Amygdala (tissue), 56 donors: ENCODE results near the gene FBN2.
A peak's percentile ranks its signal among the peaks of the same experiment; 100 is the strongest.

Experiments used
- DNase-seq, 56 donors: peaks; one replicate each; lab custom pipeline; 2025; lab: John Stamatoyannopoulos, UW

Gene FBN2

DNA sequence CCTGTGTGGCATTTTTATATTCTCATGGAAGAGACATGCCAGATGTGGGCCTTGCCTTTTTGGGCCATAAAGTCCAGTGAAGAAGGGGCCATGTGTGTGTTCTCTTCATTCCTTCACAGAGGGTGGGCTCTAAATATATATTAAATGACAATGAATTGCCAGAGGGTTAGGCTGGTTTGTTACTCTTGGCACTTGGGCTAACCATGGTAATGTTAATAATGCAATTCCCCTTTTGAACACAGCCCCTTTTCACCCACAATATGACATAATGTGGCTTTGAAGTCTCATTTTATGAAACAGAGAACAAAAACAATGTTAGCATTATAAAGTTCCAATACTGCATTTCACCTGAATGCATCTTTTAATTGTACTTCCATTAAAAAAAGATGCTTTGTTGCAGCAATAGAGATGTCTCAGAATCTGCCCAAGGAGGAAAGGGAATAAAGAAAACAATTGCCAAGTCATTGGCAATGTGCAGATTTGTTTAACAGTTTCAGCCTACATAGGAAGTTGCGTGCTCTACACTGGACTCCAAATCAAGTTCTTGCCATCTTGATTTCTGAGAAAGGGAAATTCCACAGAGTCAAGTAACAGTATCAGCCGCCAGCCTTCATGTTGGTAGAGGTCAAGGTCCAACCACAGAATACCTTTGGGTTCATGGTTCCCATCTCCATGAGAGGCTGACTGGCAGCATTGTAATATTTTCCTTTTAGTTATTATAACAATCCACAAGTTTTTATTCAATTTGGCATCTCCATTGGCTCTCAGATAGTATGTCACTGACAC lies 312.6 kb downstream of the FBN2 start:
- DNase-seq: no peak

DNA sequence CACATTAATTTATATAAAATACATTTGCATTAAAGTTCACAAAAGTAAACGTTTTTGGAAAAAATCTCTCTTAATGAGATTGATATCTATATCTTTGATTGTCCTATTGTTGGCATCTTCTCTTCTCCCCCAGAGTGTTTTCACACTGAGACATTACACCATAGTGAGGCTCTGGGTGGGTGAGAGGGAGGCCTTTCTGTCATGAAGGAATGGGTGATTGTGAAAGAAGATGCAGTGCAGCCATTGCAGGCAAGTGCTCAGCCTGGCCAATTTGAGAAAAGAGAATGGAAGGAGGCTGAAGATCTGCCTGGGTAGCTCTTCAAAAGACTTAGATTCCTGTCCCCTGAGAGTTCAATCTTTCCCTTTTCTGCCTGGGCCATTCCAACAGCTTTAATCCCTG lies 313.7 kb downstream of the FBN2 start:
- DNase-seq: no peak

DNA sequence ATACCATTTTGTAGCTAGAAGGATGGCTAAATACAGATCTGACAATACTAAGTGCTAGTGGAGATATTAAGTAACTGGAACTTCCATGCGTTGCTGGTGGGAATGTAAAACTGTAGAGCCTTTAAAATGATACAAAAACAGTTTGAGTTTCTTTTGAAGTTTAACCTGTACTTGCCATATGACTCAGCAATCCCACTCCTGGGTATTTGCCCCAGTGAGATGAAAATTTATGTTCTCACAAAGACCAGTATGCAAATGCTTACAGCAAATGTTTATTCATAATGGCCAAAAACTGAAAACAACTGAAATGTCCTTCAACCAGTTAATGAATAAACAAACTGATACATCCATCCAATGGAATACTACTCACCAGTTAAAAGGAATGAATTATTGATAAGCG lies 317.2 kb downstream of the FBN2 start:
- no peak for DNase-seq

DNA sequence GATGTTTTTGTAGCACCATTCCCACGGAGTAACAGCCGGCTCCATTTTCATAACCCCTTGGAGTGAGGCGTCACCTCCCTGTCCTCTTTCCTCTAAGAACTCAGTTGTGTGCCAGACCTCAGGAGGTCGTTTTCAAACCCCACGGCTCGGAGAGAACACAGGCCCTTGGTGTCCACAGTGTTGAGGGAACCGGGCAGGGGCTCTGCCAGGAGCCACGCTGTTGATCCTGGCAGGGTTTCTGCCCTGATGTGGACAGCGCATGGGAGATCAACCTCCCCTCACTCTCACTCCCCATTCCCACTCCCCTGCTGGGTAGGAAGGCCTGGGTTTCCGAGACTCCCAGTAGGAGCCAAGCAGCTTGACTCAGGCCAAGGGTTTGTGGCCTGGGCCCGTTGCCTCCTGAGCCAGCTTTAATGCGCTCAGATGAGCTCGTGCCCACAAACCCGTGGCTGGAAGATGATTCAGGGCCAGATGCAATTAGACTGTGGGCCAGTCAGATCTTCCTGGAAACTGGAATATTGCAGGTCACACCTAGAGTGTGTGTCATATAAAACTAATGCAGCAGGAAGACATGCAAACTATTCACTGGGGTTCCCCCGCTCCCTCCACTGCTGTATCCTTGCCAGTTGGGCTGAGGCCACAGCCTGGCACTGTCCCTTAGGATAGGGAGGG lies 321.0 kb downstream of the FBN2 start:
- peak in 26 of 56 donors; percentile 5 to 78 (median 16) for DNase-seq

DNA sequence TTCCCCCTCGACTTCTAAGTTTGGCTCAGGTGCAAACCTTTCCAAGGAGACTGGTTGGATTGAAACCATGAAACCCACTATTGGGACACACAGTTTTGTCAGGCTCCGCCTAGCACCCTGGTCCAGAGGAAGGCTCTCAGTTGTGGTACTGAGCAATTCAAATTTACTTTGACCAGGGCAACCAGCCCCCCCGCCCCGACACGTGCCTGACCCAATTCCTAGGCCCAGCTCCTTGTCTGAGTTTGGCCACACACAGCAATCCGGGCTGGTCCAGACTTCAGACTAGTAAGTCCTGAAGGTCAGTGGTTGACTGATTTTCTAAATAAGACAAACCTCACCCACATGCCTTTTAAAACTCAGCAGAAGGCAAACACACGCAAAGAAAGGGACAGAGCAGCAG lies 321.8 kb downstream of the FBN2 start:
- peak in 1 of 56 donors; percentile 6 for DNase-seq

DNA sequence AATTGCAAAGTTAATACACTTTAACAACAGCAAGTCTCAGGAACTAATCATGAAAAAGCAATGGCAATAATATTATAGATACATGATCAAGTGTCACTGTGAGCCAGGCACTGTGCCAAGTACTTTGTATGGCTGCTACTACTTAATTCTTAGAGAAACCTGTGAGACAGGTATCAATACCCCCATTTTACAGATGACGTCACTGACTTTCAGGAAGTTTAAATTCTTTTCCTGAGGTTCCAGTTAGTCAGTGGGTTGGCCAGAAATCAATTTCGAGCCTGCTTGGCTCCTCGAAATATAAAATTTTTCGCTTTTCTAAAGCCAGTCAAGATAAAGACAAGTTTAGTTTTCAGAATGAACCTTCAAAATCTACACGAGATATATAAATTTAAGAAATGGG lies 324.2 kb downstream of the FBN2 start:
- DNase-seq: no peak

DNA sequence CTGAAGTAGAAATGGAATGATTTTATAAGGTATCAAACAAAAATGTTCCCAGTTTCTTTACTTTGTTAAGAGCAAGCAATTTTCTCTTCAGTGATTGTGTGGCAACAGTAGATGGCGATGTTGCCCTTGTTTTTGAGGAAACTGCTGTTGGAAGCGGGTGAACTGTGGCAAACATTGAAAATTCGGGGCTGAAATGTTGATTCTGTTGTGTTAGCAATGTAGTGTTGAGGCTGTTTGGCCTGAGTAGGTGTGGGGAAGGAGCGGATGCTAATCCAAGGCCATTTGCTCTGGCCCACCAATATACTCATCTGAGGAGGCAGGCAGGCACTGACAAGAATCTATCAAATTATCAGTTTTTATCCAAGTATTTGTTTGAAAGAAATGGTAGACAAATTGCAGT lies 324.7 kb downstream of the FBN2 start:
- peak in 36 of 56 donors; percentile 4 to 76 (median 18) for DNase-seq

DNA sequence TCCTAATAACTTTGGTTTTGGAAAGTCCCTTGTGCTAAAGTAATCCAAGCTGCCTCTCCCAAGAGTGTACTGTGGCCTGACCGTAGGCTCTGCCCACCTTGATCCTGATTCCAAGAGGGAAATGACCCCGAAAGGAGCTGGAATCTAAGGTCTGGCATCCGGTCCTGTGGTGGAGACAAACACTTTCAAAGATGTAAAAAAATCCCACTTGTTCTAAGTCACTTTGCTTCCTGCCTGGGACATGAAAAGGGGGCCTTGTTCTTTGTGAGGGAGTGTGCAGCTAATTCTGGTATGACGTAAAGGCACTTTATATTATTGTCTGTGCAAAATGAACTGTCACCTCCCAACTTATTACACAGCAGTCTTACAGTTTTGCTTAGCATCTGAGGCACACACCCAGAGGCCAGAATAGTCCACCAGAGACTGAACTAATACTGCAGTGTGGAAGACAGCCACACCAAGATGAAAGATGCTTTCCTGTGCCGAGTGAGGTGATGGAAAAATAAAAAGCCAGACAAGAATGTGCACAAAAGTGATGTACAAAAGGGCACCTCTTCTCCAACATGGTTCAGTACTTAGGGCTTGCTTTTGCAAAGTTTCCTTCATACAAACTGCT lies 325.7 kb downstream of the FBN2 start:
- no peak for DNase-seq

DNA sequence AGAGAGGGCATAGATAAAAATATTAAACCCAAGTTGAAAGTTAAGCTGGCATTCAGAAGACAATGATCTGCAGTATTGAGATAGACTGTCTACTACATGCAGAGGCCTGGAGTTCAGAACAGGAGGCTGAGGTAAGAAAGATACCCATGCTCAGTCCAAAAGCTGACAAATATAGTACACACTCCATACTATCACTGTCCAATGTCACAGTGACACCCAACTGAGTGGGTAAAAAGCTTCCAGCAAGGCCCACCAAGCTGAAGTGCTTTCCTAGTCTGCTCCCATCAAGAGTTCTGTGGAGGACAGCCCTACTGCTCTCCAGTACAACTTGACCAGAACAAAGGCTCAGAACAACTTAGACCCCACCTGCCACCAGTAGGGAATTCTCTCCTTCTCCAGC lies 329.6 kb downstream of the FBN2 start:
- DNase-seq: no peak
